Neural progenitor cell (in vitro differentiated cells): ENCODE results near the gene ESRRG. TPM values are rescaled to one million over a fixed set of nuclear protein-coding genes. Genes with fewer than 3 reads are reported as not detected.

ENCODE experiments used
- DNase-seq: peaks from one replicate; pipeline ENCODE4 v3.0.0-alpha.2; 2016; ENCODE audit warnings: low spot score
- H2AFZ ChIP-seq: fragments of 200-600 bp; sonication (generic); replicated peaks from 2 replicates; pipeline ENCODE4 v1.6.1; 2016; ENCODE audit warnings: antibody characterized with exemption
- H3F3A ChIP-seq: fragments of 200-600 bp; sonication (generic); 2 replicates; pipeline ENCODE4 v1.6.1; 2016; ENCODE audit warnings: antibody characterized with exemption, low read depth
- H3K27ac ChIP-seq: fragments of 200-600 bp; sonication (generic); 2 replicates; pipeline ENCODE4 v1.5.1; 2016; ENCODE audit warnings: mild to moderate bottlenecking
- H3K27me3 ChIP-seq: fragments of 200-600 bp; sonication (generic); 2 replicates; pipeline ENCODE4 v1.6.1; 2016; ENCODE audit warnings: mild to moderate bottlenecking, moderate library complexity
- H3K36me3 ChIP-seq: fragments of 200-600 bp; sonication (generic); 2 replicates; pipeline ENCODE4 v1.5.1; 2016
- H3K4me1 ChIP-seq: fragments of 200-600 bp; sonication (generic); 2 replicates; pipeline ENCODE4 v1.6.1; 2016; ENCODE audit warnings: mixed run types
- H3K4me2 ChIP-seq: fragments of 200-600 bp; sonication (generic); 2 replicates; pipeline ENCODE4 v1.6.1; 2016
- H3K4me3 ChIP-seq: fragments of 200-600 bp; sonication (generic); 2 replicates; pipeline ENCODE4 v1.5.1; 2016
- H3K79me2 ChIP-seq: fragments of 200-600 bp; sonication (generic); 2 replicates; pipeline ENCODE4 v1.6.1; 2016; ENCODE audit warnings: low read depth
- H3K9ac ChIP-seq: fragments of 200-600 bp; sonication (generic); 2 replicates; pipeline ENCODE4 v1.6.1; 2016
- H3K9me3 ChIP-seq: fragments of 200-600 bp; sonication (generic); 2 replicates; pipeline ENCODE4 v1.5.1; 2016; ENCODE audit warnings: low read depth
- H4K20me1 ChIP-seq: fragments of 200-600 bp; sonication (generic); 2 replicates; pipeline ENCODE4 v1.6.1; 2016; ENCODE audit warnings: low read depth
- H3K27ac Mint-ChIP-seq: 3 replicates; pipeline ENCODE4 v1.8.0; 2021; ENCODE audit warnings: mixed read lengths
- H3K27me3 Mint-ChIP-seq: 2 replicates; pipeline ENCODE4 v1.8.0; 2022; ENCODE audit warnings: low read depth, mild to moderate bottlenecking, inconsistent platforms, moderate library complexity, mixed read lengths; ENCODE audit not compliant: insufficient read depth
- H3K36me3 Mint-ChIP-seq: 3 replicates; pipeline ENCODE4 v1.8.0; 2021; ENCODE audit warnings: mixed read lengths
- H3K4me1 Mint-ChIP-seq: 3 replicates; pipeline ENCODE4 v1.8.0; 2021; ENCODE audit warnings: mixed read lengths
- H3K4me3 Mint-ChIP-seq: 3 replicates; pipeline ENCODE4 v1.8.0; 2021; ENCODE audit warnings: mild to moderate bottlenecking, moderate library complexity, mixed read lengths
- H3K9me3 Mint-ChIP-seq: 3 replicates; pipeline ENCODE4 v1.8.0; 2020; ENCODE audit warnings: mixed read lengths
- EZH2 ChIP-seq: fragments of 200-600 bp; sonication (generic); IDR thresholded peaks from 2 replicates; pipeline ENCODE4 v1.6.1; 2017; ENCODE audit warnings: antibody characterized with exemption, mild to moderate bottlenecking, moderate library complexity
- EZH2phosphoT487 ChIP-seq: fragments of 200-600 bp; sonication (generic); IDR thresholded peaks from 2 replicates; pipeline ENCODE4 v1.6.1; 2017; ENCODE audit warnings: antibody characterized with exemption
- total RNA-seq: library from RNA; depleted of rRNA; stranded (reverse); fragments of >200 nt; gene quantifications from 2 replicates; pipeline ENCODE4 v1.2.3, GENCODE V29; 2015; ENCODE audit warnings: low replicate concordance
- TF ChIP-seq, protein P1 (sequence below): fragments of 200-600 bp; sonication (generic); IDR thresholded peaks from 2 replicates; pipeline ENCODE4 v1.5.1; 2017; ENCODE audit warnings: antibody characterized with exemption, mild to moderate bottlenecking

ESRRG gene
- total RNA-seq, 1 donor from 2014 or later = 3.0 TPM

GRCh38 chr1:216600730-216601609 is 122.3 kb downstream of the ESRRG start:
- Histone ChIP-seq H3K27me3 (no peaks in the 10 kb centered on the region), H3K9me3 (no peaks in the 10 kb centered on the region), H3K36me3 (no peaks in the 10 kb centered on the region), H3K27ac (peak overlapping the region; percentile 85), H3K4me1 (peaks cover 51% of the 10 kb centered on the region), H3K4me3 (peak overlapping the region; percentile 63), H3K79me2 (no peaks in the 10 kb centered on the region), H3K9ac (peak overlapping the region; percentile 85), H3K4me2 (peak overlapping the region; percentile 84), H2AFZ (peak overlapping the region; percentile 80), H4K20me1 (no peaks in the 10 kb centered on the region), H3F3A (peaks cover 38% of the 10 kb centered on the region)
- Mint-ChIP-seq H3K4me1 (peaks cover 50% of the 10 kb centered on the region), H3K4me3 (peak overlapping the region; percentile 88), H3K27me3 (no peaks in the 10 kb centered on the region), H3K36me3 (peaks cover 3% of the 10 kb centered on the region), H3K9me3 (no peaks in the 10 kb centered on the region), H3K27ac (peak overlapping the region; percentile 98)
- TF ChIP-seq EZH2 (no peak), EZH2phosphoT487 (no peak)
- TF ChIP-seq, protein P1, sequence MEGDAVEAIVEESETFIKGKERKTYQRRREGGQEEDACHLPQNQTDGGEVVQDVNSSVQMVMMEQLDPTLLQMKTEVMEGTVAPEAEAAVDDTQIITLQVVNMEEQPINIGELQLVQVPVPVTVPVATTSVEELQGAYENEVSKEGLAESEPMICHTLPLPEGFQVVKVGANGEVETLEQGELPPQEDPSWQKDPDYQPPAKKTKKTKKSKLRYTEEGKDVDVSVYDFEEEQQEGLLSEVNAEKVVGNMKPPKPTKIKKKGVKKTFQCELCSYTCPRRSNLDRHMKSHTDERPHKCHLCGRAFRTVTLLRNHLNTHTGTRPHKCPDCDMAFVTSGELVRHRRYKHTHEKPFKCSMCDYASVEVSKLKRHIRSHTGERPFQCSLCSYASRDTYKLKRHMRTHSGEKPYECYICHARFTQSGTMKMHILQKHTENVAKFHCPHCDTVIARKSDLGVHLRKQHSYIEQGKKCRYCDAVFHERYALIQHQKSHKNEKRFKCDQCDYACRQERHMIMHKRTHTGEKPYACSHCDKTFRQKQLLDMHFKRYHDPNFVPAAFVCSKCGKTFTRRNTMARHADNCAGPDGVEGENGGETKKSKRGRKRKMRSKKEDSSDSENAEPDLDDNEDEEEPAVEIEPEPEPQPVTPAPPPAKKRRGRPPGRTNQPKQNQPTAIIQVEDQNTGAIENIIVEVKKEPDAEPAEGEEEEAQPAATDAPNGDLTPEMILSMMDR = peak; percentile 63
- peak; percentile 85 for DNase-seq

- H2AFZ ChIP-seq = no peak overlapping the region
- Mint-ChIP-seq H3K9me3 (no peaks in the 10 kb centered on the region), H3K36me3 (peaks cover 3% of the 10 kb centered on the region), H3K4me3 (peak overlapping the region; percentile 88), H3K4me1 (peaks cover 56% of the 10 kb centered on the region), H3K27me3 (no peaks in the 10 kb centered on the region), H3K27ac (peak overlapping the region; percentile 22)
- H3K4me3 ChIP-seq = peak overlapping the region; percentile 63
- H4K20me1 ChIP-seq = no peaks in the 10 kb centered on the region
- H3K9me3 ChIP-seq = no peaks in the 10 kb centered on the region
- H3K36me3 ChIP-seq = no peaks in the 10 kb centered on the region
- H3K79me2 ChIP-seq = no peaks in the 10 kb centered on the region
- H3K27me3 ChIP-seq = no peaks in the 10 kb centered on the region
- TF ChIP-seq, protein P1 = no peak
- DNase-seq = peak; percentile 53
- H3K4me1 ChIP-seq = peaks cover 51% of the 10 kb centered on the region
- peak overlapping the region; percentile 9 for H3K27ac ChIP-seq
- peak overlapping the region; percentile 84 for H3K4me2 ChIP-seq
- H3K9ac ChIP-seq = no peak overlapping the region
- peaks cover 42% of the 10 kb centered on the region for H3F3A ChIP-seq
These were observed 123.4 kb downstream of the ESRRG start for GRCh38 chr1:216599851-216600250.

DNA sequence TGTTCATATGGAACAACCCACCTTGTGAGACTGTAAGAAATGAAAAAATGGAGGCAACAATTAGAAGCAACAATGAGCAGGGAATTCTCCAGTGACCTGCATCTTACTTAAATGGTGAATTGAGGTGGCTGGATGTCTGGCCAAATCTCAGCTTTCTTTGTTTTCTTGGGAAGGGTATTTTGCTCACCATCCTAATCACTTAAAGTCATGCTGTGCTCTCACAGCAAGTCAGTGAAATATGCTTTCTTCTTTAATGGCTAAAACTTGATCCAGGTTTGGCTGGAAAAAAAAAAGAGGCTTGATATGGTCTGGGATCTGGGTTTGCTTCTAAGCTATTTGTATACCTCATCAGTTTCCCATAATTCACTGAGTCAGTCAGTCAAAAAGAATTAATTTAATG is 124.8 kb downstream of the ESRRG start:
- no peaks in the 10 kb centered on the region for H3K27me3 ChIP-seq
- H3K36me3 ChIP-seq = no peaks in the 10 kb centered on the region
- H3K27ac ChIP-seq = peak overlapping the region; percentile 62
- no peak overlapping the region for H3K4me3 ChIP-seq
- Mint-ChIP-seq H3K9me3 (no peaks in the 10 kb centered on the region), H3K4me3 (no peak overlapping the region), H3K27me3 (no peaks in the 10 kb centered on the region), H3K27ac (peak overlapping the region; percentile 57), H3K4me1 (peaks cover 58% of the 10 kb centered on the region), H3K36me3 (peaks cover 3% of the 10 kb centered on the region)
- no peak overlapping the region for H2AFZ ChIP-seq
- no peaks in the 10 kb centered on the region for H4K20me1 ChIP-seq
- H3K79me2 ChIP-seq = no peaks in the 10 kb centered on the region
- H3K4me2 ChIP-seq = peak overlapping the region; percentile 84
- peak; percentile 64 for DNase-seq
- no peak overlapping the region for H3K9ac ChIP-seq
- peaks cover 42% of the 10 kb centered on the region for H3F3A ChIP-seq
- no peaks in the 10 kb centered on the region for H3K9me3 ChIP-seq
- peaks cover 51% of the 10 kb centered on the region for H3K4me1 ChIP-seq
- TF ChIP-seq EZH2 = no peak
- peak; percentile 72 for TF ChIP-seq EZH2phosphoT487
- TF ChIP-seq, protein P1 = no peak
